Measurements from ENCODE around the gene TAF6.

TAF6 gene

GRCh38 chr7:100126931-100127865, 8.0 kb upstream of the TAF6 start, which contains the start of gene MBLAC1 (continued):
- TF ChIP-seq ZBTB49 (tag by site-specific recombination; IDR thresholded peaks at IDR 0.05; ENCODE audit: low read depth): no peak
- no peak for TF ChIP-seq FEZF1 (tag by site-specific recombination; IDR thresholded peaks at IDR 0.05)
- peak; percentile 97 for TF ChIP-seq ZBTB20 (tag by site-specific recombination; IDR thresholded peaks at IDR 0.05)
- TF ChIP-seq ZNF600 (tag by site-specific recombination; IDR thresholded peaks at IDR 0.05): peak; percentile 23; the same call in 1 of the 2 replicates
- TF ChIP-seq ZNF350 (tag by site-specific recombination; IDR thresholded peaks at IDR 0.05): no peak
- 0 out of 2 replicates have a peak, but pooled peaks have one; percentile 5 for TF ChIP-seq ZNF623 (tag by site-specific recombination; IDR thresholded peaks at IDR 0.05)
- TF ChIP-seq ZNF707 (tag by site-specific recombination; IDR thresholded peaks at IDR 0.05): no peak
- peak; percentile 23; the same call in 1 of the 2 replicates for TF ChIP-seq ZNF76 (tag by site-specific recombination; IDR thresholded peaks at IDR 0.05; ENCODE audit: borderline replicate concordance, low read depth)
- no peak for TF ChIP-seq ZNF776 (tag by site-specific recombination; IDR thresholded peaks at IDR 0.05; ENCODE audit: borderline replicate concordance)
- TF ChIP-seq ZNF610 (tag by site-specific recombination; IDR thresholded peaks at IDR 0.05; ENCODE audit: borderline replicate concordance): no peak
- peak; percentile 90 for TF ChIP-seq ZBTB7A (tag by site-specific recombination; IDR thresholded peaks at IDR 0.05; ENCODE audit: low read depth)
- no peak for TF ChIP-seq ZBTB21 (tag by site-specific recombination; IDR thresholded peaks at IDR 0.05)
- peak; percentile 76; the same call in 1 of the 2 replicates for TF ChIP-seq BCL11B (tag by site-specific recombination; IDR thresholded peaks at IDR 0.05; ENCODE audit: low read depth)
- TF ChIP-seq ZBTB48 (tag by site-specific recombination; IDR thresholded peaks at IDR 0.05): peak; percentile 99
- TF ChIP-seq ZNF37A (tag by site-specific recombination; IDR thresholded peaks at IDR 0.05): no peak
- no peak for TF ChIP-seq OSR2 (tag by site-specific recombination; IDR thresholded peaks at IDR 0.05)
- no peak for TF ChIP-seq TRIM28 (IDR thresholded peaks at IDR 0.05; ENCODE audit: borderline replicate concordance, low read length)
- peak; percentile 65 for TF ChIP-seq EGR2 (tag by site-specific recombination; IDR thresholded peaks at IDR 0.05; ENCODE audit: low read depth)
- TF ChIP-seq ZNF645 (tag by site-specific recombination; IDR thresholded peaks at IDR 0.05): no peak
- TF ChIP-seq ZBTB11 (tag by site-specific recombination; conservative IDR thresholded peaks at IDR 0.05; ENCODE audit: low read depth): peak; percentile 74
- peak; percentile 98 for TF ChIP-seq PRDM1 (tag by site-specific recombination; IDR thresholded peaks at IDR 0.05)
- TF ChIP-seq RBAK (tag by site-specific recombination; IDR thresholded peaks at IDR 0.05): no peak
- peak; percentile 81; the same call in 1 of the 2 replicates for TF ChIP-seq ZNF324 (tag by site-specific recombination; IDR thresholded peaks at IDR 0.05)
- TF ChIP-seq SP2 (tag by site-specific recombination; IDR thresholded peaks at IDR 0.05): peak; percentile 86
- TF ChIP-seq HIC1 (tag by site-specific recombination; IDR thresholded peaks at IDR 0.05): peak; percentile 96
- no peak for TF ChIP-seq SALL2 (tag by site-specific recombination; IDR thresholded peaks at IDR 0.05; ENCODE audit: borderline replicate concordance)

All from HEK293 (cell line).